K562 (cell line): ENCODE results near the gene MED13L. TPM values are rescaled to one million over a fixed set of nuclear protein-coding genes. Genes with fewer than 3 reads are reported as not detected.

Experiments
- CEBPZ ChIP-seq: fragments of 150-350 bp; IDR thresholded peaks from 2 replicates; pipeline ENCODE4 v1.6.1; 2014; ENCODE audit warnings: low read depth, mild to moderate bottlenecking, low read length, borderline replicate concordance
- E2F4 ChIP-seq: sonication (generic); formaldehyde crosslinking; IDR thresholded peaks from 2 replicates; pipeline ENCODE4 v1.8.0; 2022; ENCODE audit warnings: mild to moderate bottlenecking, low read depth, missing genetic modification reagents
- HDGF ChIP-seq: fragments of 450-650 bp; IDR thresholded peaks from 2 replicates; pipeline ENCODE4 v1.6.1; 2016
- KDM5B ChIP-seq: fragments of 200-600 bp; sonication (generic); IDR thresholded peaks from 2 replicates; pipeline ENCODE4 v1.6.1; 2012; ENCODE audit warnings: low read depth, mild to moderate bottlenecking, moderate library complexity, low read length, control low read depth, inconsistent platforms; ENCODE audit not compliant: insufficient replicate concordance
- MEIS2 ChIP-seq: fragments of 450-650 bp; IDR thresholded peaks from 2 replicates; pipeline ENCODE4 v1.6.1; 2014; ENCODE audit warnings: mild to moderate bottlenecking; ENCODE audit not compliant: partially characterized antibody
- SOX6 ChIP-seq: fragments of 450-650 bp; IDR thresholded peaks from 2 replicates; pipeline ENCODE4 v1.6.1; 2014; ENCODE audit warnings: mild to moderate bottlenecking
- TOE1 ChIP-seq, 2 experiments: fragments of 450-650 bp in 1 of 2; sonication (generic) in 1 of 2; formaldehyde crosslinking in 1 of 2; IDR thresholded peaks; 2 replicates each; pipeline versions ENCODE4 v1.7.1 to v1.8.0; 2016 to 2022; ENCODE audit warnings: borderline replicate concordance in 2 of 2, mild to moderate bottlenecking in 2 of 2, antibody characterized with exemption in 1 of 2, inconsistent platforms in 1 of 2, low read depth in 1 of 2, missing genetic modification reagents in 1 of 2, moderate library complexity in 1 of 2
- polyA plus RNA-seq, 8 experiments: library from polyadenylated mRNA; depleted of rRNA in 4 of 8; stranded (reverse) in 5 of 8; unstranded in 3 of 8; fragments of >200 nt; fragmentation: Nextera tagmentation in 2 of 8; fragmentation: Illumina TruSeq in 1 of 8; extraction: Ambion mirVana in 2 of 8; extraction: Trizol in 1 of 8; gene quantifications; 2 replicates each; pipeline versions ENCODE4 v1.2.1 to v1.2.3, GENCODE V29; 2011 to 2014; ENCODE audit warnings: inconsistent platforms in 1 of 8, missing spikeins in 1 of 8
- total RNA-seq, 7 experiments: library from RNA; depleted of rRNA in 6 of 7; stranded (reverse); fragments of >200 nt in 6 of 7; fragmentation: Illumina TruSeq in 2 of 7; extraction: Trizol in 2 of 7; gene quantifications; 2 replicates each; pipeline versions ENCODE4 v1.2.1 to v1.2.3, GENCODE V29; 2011 to 2021; ENCODE audit warnings: low replicate concordance in 1 of 7

Gene MED13L
- total and polyA plus RNA-seq, 9 of the 15 experiments (the other 6 are each of a cell fraction or from before 2014, with no cell fraction given), result 13.4 to 90.3 (median 36.9) TPM

- TF ChIP-seq SOX6 (no peak), MEIS2 (no peak), E2F4 (no peak), CEBPZ (no peak), KDM5B (no peak), HDGF (no peak), TOE1 (IDR thresholded peaks at IDR 0.05; ENCODE audit: borderline replicate concordance) (no peak), TOE1 (CRISPR knock-in tag; IDR thresholded peaks at IDR 0.05; ENCODE audit: borderline replicate concordance, low read depth) (no peak)
These were observed 324.0 kb downstream of the MED13L start (continued) for GRCh38 chr12:115953450-115953849.
